Gastroesophageal sphincter (tissue), 3 donors: ENCODE measurements around the gene TTLL5.

Source experiments
- POLR2A ChIP-seq, 2 donors: fragments of 450-650 bp; IDR thresholded peaks; one replicate each; pipeline ENCODE4 v1.6.1; 2017; ENCODE audit warnings: antibody characterized with exemption in 2 of 2, mild to moderate bottlenecking in 2 of 2, moderate library complexity in 1 of 2
- TF ChIP-seq, protein P1 (sequence below), 4 experiments: fragments of 200-600 bp in 2 of 4; fragments of 450-650 bp in 2 of 4; sonication (generic) in 1 of 4; IDR thresholded peaks; one replicate each; pipeline ENCODE4 v1.5.1; 2017 to 2019; ENCODE audit warnings: antibody characterized with exemption in 4 of 4, mild to moderate bottlenecking in 2 of 4, moderate library complexity in 2 of 4

- TF ChIP-seq, protein P1, sequence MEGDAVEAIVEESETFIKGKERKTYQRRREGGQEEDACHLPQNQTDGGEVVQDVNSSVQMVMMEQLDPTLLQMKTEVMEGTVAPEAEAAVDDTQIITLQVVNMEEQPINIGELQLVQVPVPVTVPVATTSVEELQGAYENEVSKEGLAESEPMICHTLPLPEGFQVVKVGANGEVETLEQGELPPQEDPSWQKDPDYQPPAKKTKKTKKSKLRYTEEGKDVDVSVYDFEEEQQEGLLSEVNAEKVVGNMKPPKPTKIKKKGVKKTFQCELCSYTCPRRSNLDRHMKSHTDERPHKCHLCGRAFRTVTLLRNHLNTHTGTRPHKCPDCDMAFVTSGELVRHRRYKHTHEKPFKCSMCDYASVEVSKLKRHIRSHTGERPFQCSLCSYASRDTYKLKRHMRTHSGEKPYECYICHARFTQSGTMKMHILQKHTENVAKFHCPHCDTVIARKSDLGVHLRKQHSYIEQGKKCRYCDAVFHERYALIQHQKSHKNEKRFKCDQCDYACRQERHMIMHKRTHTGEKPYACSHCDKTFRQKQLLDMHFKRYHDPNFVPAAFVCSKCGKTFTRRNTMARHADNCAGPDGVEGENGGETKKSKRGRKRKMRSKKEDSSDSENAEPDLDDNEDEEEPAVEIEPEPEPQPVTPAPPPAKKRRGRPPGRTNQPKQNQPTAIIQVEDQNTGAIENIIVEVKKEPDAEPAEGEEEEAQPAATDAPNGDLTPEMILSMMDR (IDR thresholded peaks at IDR 0.05): no peak
- TF ChIP-seq POLR2A (IDR thresholded peaks at IDR 0.05): no peak
Observed at GRCh38 chr14:75971509-75971908, 310.5 kb downstream of the TTLL5 start.
